NCI-H2196 (cell line): Measurements from ENCODE around the gene NISCH.

Experiments
- DNase-seq: peaks from one replicate; lab custom pipeline; 2025; ENCODE audit not compliant: unreplicated experiment; lab: John Stamatoyannopoulos, UW

The NISCH gene

GRCh38 chr3:52455283-52456168 is at the start of gene NISCH:
TSS of gene NISCH (plus strand) at chr3:52455604. CDS start at chr3:52455642, 38 bp downstream.
- peak; percentile 75 for DNase-seq

GRCh38 chr3:52406231-52406661 is 49.2 kb upstream of the NISCH start:
- no peak for DNase-seq

- DNase-seq: no peak
Measured at GRCh38 chr3:52406791-52407510, 48.5 kb upstream of the NISCH start.

GRCh38 chr3:52407779-52408178 is 47.6 kb upstream of the NISCH start:
- no peak for DNase-seq

GRCh38 chr3:52408466-52408865 is 46.9 kb upstream of the NISCH start:
- DNase-seq: no peak

GRCh38 chr3:52415800-52416199 is 39.6 kb upstream of the NISCH start:
- no peak for DNase-seq

- no peak for DNase-seq
Measured at GRCh38 chr3:52420388-52420787, 35.0 kb upstream of the NISCH start.

- no peak for DNase-seq
Measured at GRCh38 chr3:52422669-52423068, 32.7 kb upstream of the NISCH start.

- DNase-seq: no peak
Measured at GRCh38 chr3:52423173-52423572, 32.2 kb upstream of the NISCH start.

GRCh38 chr3:52428151-52429005 is 27.0 kb upstream of the NISCH start:
- peak; percentile 34 for DNase-seq

GRCh38 chr3:52429031-52429430 is 26.4 kb upstream of the NISCH start:
- DNase-seq: no peak

GRCh38 chr3:52429779-52430415 is 25.5 kb upstream of the NISCH start:
- DNase-seq: no peak

- no peak for DNase-seq
Measured at GRCh38 chr3:52430416-52430810, 25.0 kb upstream of the NISCH start.

- no peak for DNase-seq
Measured at GRCh38 chr3:52431459-52432223, 23.8 kb upstream of the NISCH start.

- DNase-seq: no peak
Measured at GRCh38 chr3:52432225-52432624, 23.2 kb upstream of the NISCH start.

- DNase-seq: no peak
Measured at GRCh38 chr3:52432691-52433141, 22.7 kb upstream of the NISCH start.

GRCh38 chr3:52433328-52433995 is 21.9 kb upstream of the NISCH start:
- no peak for DNase-seq

GRCh38 chr3:52433996-52434479 is 21.4 kb upstream of the NISCH start:
- DNase-seq: no peak

GRCh38 chr3:52434491-52435115 is 20.8 kb upstream of the NISCH start:
- no peak for DNase-seq
